IMR-90 (cell line): ENCODE measurements around the gene DPH7. TPM values are rescaled to one million over a fixed set of nuclear protein-coding genes. Genes with fewer than 3 reads are reported as not detected.

Experiments
- ATAC-seq: fragments of 200-7000 bp; cut with Tn5 transposase; 2 replicates; pipeline ENCODE4 v1.9.1; 2020; ENCODE audit warnings: low read depth, mild to moderate bottlenecking, moderate library complexity
- BruUV-seq: library from RNA; stranded (reverse); fragments of 400-500 nt; replicated peaks from 2 replicates; lab custom pipeline; 2021; lab: Mats Ljungman, UMichigan
- CTCF ChIA-PET: fragments of 300-600 bp; formaldehyde crosslinking; extraction: SDS; loops from one replicate; lab custom pipeline; 2021; ENCODE audit warnings: antibody characterized with exemption; lab: Yijun Ruan, JAX
- POLR2A ChIA-PET: fragments of 300-600 bp; sonication (Branson Sonifier 250); formaldehyde crosslinking; loops from one replicate; lab custom pipeline; 2022; ENCODE audit warnings: antibody characterized with exemption; ENCODE audit not compliant: unreplicated experiment; lab: Charles Lee
- DNase-seq: peaks from one replicate; pipeline ENCODE4 v3.0.0; 2013
- H2AFZ ChIP-seq: replicated peaks from 2 replicates; pipeline ENCODE3; 2013; ENCODE audit warnings: low read length, mild to moderate bottlenecking; ENCODE audit not compliant: poor library complexity
- H2AK5ac ChIP-seq: 2 replicates; pipeline ENCODE4 v1.6.1; 2013; ENCODE audit warnings: low read depth, low read length, inconsistent platforms
- H2AK9ac ChIP-seq: replicated peaks from 2 replicates; pipeline ENCODE3; 2013; ENCODE audit warnings: mild to moderate bottlenecking, low read depth, low read length, moderate library complexity; ENCODE audit not compliant: poor library complexity
- H2BK120ac ChIP-seq: 2 replicates; pipeline ENCODE4 v1.6.1; 2013; ENCODE audit warnings: low read depth, low read length, inconsistent platforms
- H2BK15ac ChIP-seq: 3 replicates; pipeline ENCODE4 v1.6.1; 2013; ENCODE audit warnings: low read depth, low read length, inconsistent platforms
- H2BK20ac ChIP-seq: 2 replicates; pipeline ENCODE4 v1.6.1; 2013; ENCODE audit warnings: low read depth, mild to moderate bottlenecking, inconsistent platforms, low read length, moderate library complexity
- H2BK5ac ChIP-seq: 2 replicates; pipeline ENCODE4 v1.6.1; 2013; ENCODE audit warnings: mild to moderate bottlenecking, low read depth, low read length, inconsistent platforms; ENCODE audit not compliant: poor library complexity, severe bottlenecking
- H3K14ac ChIP-seq: replicated peaks from 2 replicates; pipeline ENCODE4 v1.6.1; 2013; ENCODE audit warnings: low read depth, low read length, inconsistent platforms
- H3K18ac ChIP-seq: 2 replicates; pipeline ENCODE4 v1.6.1; 2013; ENCODE audit warnings: low read depth, low read length, control low read depth
- H3K23ac ChIP-seq: 2 replicates; pipeline ENCODE4 v1.6.1; 2013; ENCODE audit warnings: low read depth, low read length, inconsistent platforms
- H3K27ac ChIP-seq: 2 replicates; pipeline ENCODE4 v1.5.1; 2013; ENCODE audit warnings: mild to moderate bottlenecking, control low read depth, low read length; ENCODE audit not compliant: insufficient read depth
- H3K27me3 ChIP-seq: 2 replicates; pipeline ENCODE4 v1.6.1; 2013; ENCODE audit warnings: low read length; ENCODE audit not compliant: control insufficient read depth, insufficient read depth
- H3K36me3 ChIP-seq: 2 replicates; pipeline ENCODE4 v1.6.1; 2013; ENCODE audit warnings: low read length, mixed read lengths; ENCODE audit not compliant: control insufficient read depth, insufficient read depth
- H3K4ac ChIP-seq: 2 replicates; pipeline ENCODE4 v1.6.1; 2013; ENCODE audit warnings: low read depth, low read length, inconsistent platforms
- H3K4me1 ChIP-seq: 2 replicates; pipeline ENCODE4 v1.6.1; 2013; ENCODE audit warnings: low read length, mixed read lengths; ENCODE audit not compliant: control insufficient read depth, insufficient read depth
- H3K4me2 ChIP-seq: 2 replicates; pipeline ENCODE4 v1.6.1; 2013; ENCODE audit warnings: low read depth, mild to moderate bottlenecking, control low read depth, low read length, moderate library complexity
- H3K4me3 ChIP-seq: 2 replicates; pipeline ENCODE4 v1.5.1; 2013; ENCODE audit warnings: low read depth, mild to moderate bottlenecking, control low read depth, low read length, moderate library complexity; ENCODE audit not compliant: insufficient read depth
- H3K56ac ChIP-seq: 2 replicates; pipeline ENCODE4 v1.6.1; 2013; ENCODE audit warnings: low read length, inconsistent platforms; ENCODE audit not compliant: insufficient read depth; ENCODE audit errors: extremely low read depth
- H3K79me1 ChIP-seq, 2 experiments: 2 replicates each; pipeline ENCODE4 v1.6.1; 2013; ENCODE audit warnings: low read length in 2 of 2, inconsistent platforms in 1 of 2, low read depth in 1 of 2
- H3K9ac ChIP-seq: 2 replicates; pipeline ENCODE4 v1.6.1; 2013; ENCODE audit warnings: low read depth, low read length, control low read depth
- H3K9me1 ChIP-seq: 2 replicates; pipeline ENCODE4 v1.6.1; 2013; ENCODE audit warnings: low read length, inconsistent platforms; ENCODE audit not compliant: insufficient read depth
- H3K9me3 ChIP-seq: 2 replicates; pipeline ENCODE4 v1.6.1; 2013; ENCODE audit warnings: low read length; ENCODE audit not compliant: control insufficient read depth, insufficient read depth
- H4K20me1 ChIP-seq: 2 replicates; pipeline ENCODE4 v1.6.1; 2013; ENCODE audit warnings: low read length, inconsistent platforms; ENCODE audit not compliant: insufficient read depth
- H4K5ac ChIP-seq: 2 replicates; pipeline ENCODE4 v1.6.1; 2013; ENCODE audit warnings: mild to moderate bottlenecking, low read depth, low read length, control low read depth
- H4K8ac ChIP-seq, 2 experiments: 2 replicates each; pipeline ENCODE4 v1.6.1; 2013; ENCODE audit warnings: low read depth in 2 of 2, low read length in 2 of 2, control low read depth in 1 of 2, inconsistent platforms in 1 of 2
- H4K91ac ChIP-seq: 2 replicates; pipeline ENCODE4 v1.6.1; 2013; ENCODE audit warnings: low read depth, low read length, inconsistent platforms; ENCODE audit not compliant: insufficient read depth
- CEBPB ChIP-seq: IDR thresholded peaks from 2 replicates; pipeline ENCODE4 v1.6.1; 2012; ENCODE audit warnings: low read depth, low read length, improper control_type of control experiment
- CHD1 ChIP-seq: IDR thresholded peaks from 2 replicates; pipeline ENCODE4 v1.6.1; 2012; ENCODE audit warnings: low read depth, low read length, improper control_type of control experiment
- FOS ChIP-seq: fragments of 150-350 bp; IDR thresholded peaks from 2 replicates; pipeline ENCODE4 v1.6.1; 2016; ENCODE audit warnings: low read depth, low read length
- MAFK ChIP-seq: IDR thresholded peaks from 2 replicates; pipeline ENCODE4 v1.6.1; 2012; ENCODE audit warnings: low read depth, low read length, improper control_type of control experiment
- MAZ ChIP-seq: IDR thresholded peaks from 2 replicates; pipeline ENCODE4 v1.6.1; 2012; ENCODE audit warnings: low read depth, mild to moderate bottlenecking, low read length, improper control_type of control experiment, moderate library complexity, borderline replicate concordance
- MXI1 ChIP-seq: IDR thresholded peaks from 2 replicates; pipeline ENCODE4 v1.6.1; 2012; ENCODE audit warnings: low read depth, mild to moderate bottlenecking, low read length, moderate library complexity, borderline replicate concordance
- NFE2L2 ChIP-seq: fragments of 150-350 bp; IDR thresholded peaks from 2 replicates; pipeline ENCODE4 v1.6.1; 2016; ENCODE audit warnings: low read depth, mild to moderate bottlenecking, low read length
- POLR2A ChIP-seq: IDR thresholded peaks from 2 replicates; pipeline ENCODE4 v1.6.1; 2012; ENCODE audit warnings: mild to moderate bottlenecking, low read depth, low read length
- RAD21 ChIP-seq: IDR thresholded peaks from 2 replicates; pipeline ENCODE4 v1.6.1; 2012; ENCODE audit warnings: low read length, improper control_type of control experiment
- RCOR1 ChIP-seq: IDR thresholded peaks from 2 replicates; pipeline ENCODE4 v1.6.1; 2012; ENCODE audit warnings: mild to moderate bottlenecking, low read length, improper control_type of control experiment; ENCODE audit not compliant: insufficient replicate concordance
- RFX5 ChIP-seq: IDR thresholded peaks from 2 replicates; pipeline ENCODE4 v1.8.0; 2012; ENCODE audit warnings: low read depth, mild to moderate bottlenecking, low read length, moderate library complexity
- SMC3 ChIP-seq: fragments of 150-350 bp; IDR thresholded peaks from 2 replicates; pipeline ENCODE4 v1.6.1; 2016; ENCODE audit warnings: low read depth, mild to moderate bottlenecking, antibody characterized with exemption, low read length, moderate library complexity
- WGBS, 2 experiments: methylation state at CpG; one replicate each; pipeline versions ENCODE4 v1.1.5 to v1.1.7; 2013; ENCODE audit warnings: missing lambda C conversion rate in 2 of 2; ENCODE audit not compliant: insufficient read length in 1 of 2; ENCODE audit errors: extremely low coverage in 2 of 2; 5-methylcytosine and 5-hydroxymethylcytosine counted together
- dilution Hi-C: fragments of 300-500 bp; cut with HindIII; formaldehyde crosslinking; loops from one replicate; pipeline ENCODE4 v1.14.3; 2018; ENCODE audit warnings: low sequenced_read_pairs; ENCODE audit not compliant: unreplicated experiment
- in situ Hi-C: fragments of 300-500 bp; cut with MboI; formaldehyde crosslinking; loops from 3 replicates; pipeline ENCODE4 v1.14.3; 2019; ENCODE audit warnings: low sequenced_read_pairs, inconsistent platforms, mixed read lengths
- intact Hi-C: fragments of 100-400 bp; cut with micrococcal nuclease; formaldehyde crosslinking; loops from 2 replicates; pipeline ENCODE4 v1.10.0; 2022
- polyA plus RNA-seq, 3 experiments: library from polyadenylated mRNA; depleted of rRNA; stranded (reverse); fragments of >200 nt; gene quantifications; 2 replicates each; pipeline ENCODE4 v1.2.3, GENCODE V29; 2012; ENCODE audit warnings: low replicate concordance in 1 of 3
- total RNA-seq: library from RNA; depleted of rRNA; stranded (reverse); fragments of >200 nt; gene quantifications from 2 replicates; pipeline ENCODE4 v1.2.3, GENCODE V29; 2012
- TF ChIP-seq, protein P1 (sequence below): fragments of 150-350 bp; IDR thresholded peaks from 2 replicates; pipeline ENCODE4 v1.6.1; 2016; ENCODE audit warnings: low read depth, mild to moderate bottlenecking, low read length, moderate library complexity, borderline replicate concordance
- TF ChIP-seq, protein P2 (sequence below): conservative IDR thresholded peaks from 2 replicates; pipeline ENCODE4 v1.5.1; 2012; ENCODE audit warnings: mild to moderate bottlenecking, low read depth, low read length, improper control_type of control experiment

The DPH7 gene
- total and polyA plus RNA-seq, 2 of the 4 experiments (the other 2 are of a cell fraction) = 12.5 to 33.7 TPM

DNA sequence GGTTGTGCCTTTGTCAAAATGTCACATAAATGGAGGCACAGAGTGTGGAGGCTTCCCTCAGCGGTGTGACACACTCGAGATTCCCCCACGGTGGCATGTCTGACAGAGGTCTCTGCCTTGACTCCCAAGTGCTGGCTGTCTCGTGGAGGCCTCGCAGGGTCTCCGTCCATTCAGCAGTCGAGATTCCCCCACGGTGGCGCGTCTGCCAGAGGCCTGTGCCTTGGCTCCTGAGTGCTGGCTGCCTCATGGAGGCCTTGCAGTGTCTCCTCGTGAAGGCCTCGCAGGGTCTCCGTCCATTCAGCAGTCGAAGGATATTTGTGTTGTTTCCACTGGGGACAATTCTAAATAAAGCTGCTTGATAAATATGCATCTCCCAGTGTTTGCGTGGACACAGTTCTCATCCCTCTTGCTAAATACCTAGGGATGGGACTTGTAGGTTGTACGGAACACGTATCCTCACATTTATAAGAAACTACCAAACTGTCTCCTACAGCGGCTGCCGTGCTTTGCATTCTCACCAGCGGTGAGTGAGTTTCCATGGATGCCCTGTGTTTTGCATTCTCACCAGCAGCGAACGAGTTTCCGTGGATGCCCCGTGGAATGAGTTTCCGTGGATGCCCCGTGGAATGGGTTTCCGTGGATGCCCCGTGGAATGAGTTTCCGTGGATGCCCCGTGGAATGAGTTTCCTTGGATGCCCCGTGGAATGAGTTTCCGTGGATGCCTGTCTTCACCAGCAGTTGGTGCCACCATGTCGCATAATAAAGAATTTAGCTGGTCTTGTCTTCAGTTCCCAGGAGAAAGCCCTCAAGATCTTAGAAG is 54.4 kb downstream of the DPH7 start:
- H3K14ac ChIP-seq = no peak overlapping the region
- no peak overlapping the region for H3K56ac ChIP-seq
- H3K4ac ChIP-seq = no peak overlapping the region
- H3K4me1 ChIP-seq = no peaks in the 10 kb centered on the region
- DNase-seq (no peak), ATAC-seq (no peak)
- H3K36me3 ChIP-seq = no peaks in the 10 kb centered on the region
- no peaks in the 10 kb centered on the region for H3K79me1 ChIP-seq
- in situ Hi-C loops (no loop called here), dilution Hi-C loops (no loop called here), intact Hi-C loops (no loop called here)
- H4K91ac ChIP-seq = no peak overlapping the region
- no peak overlapping the region for H4K5ac ChIP-seq
- H3K9me3 ChIP-seq = no peaks in the 10 kb centered on the region
- H2BK120ac ChIP-seq = no peak overlapping the region
- H3K27ac ChIP-seq = no peak overlapping the region
- no TSS peak for BruUV-seq
- H2AK9ac ChIP-seq = no peak overlapping the region
- 92% methylated on average over 20 of the region's 33 CpGs; no CpG with 5 or more reads in 1 of the 2 experiments for WGBS, 2 experiments
- H3K9me1 ChIP-seq = no peaks in the 10 kb centered on the region
- ChIA-PET CTCF (no interaction called here), POLR2A (no interaction called here)
- no peak overlapping the region for H2AK5ac ChIP-seq
- H3K18ac ChIP-seq = no peak overlapping the region
- no peak overlapping the region for H3K4me3 ChIP-seq
- H3K27me3 ChIP-seq = peaks cover 3% of the 10 kb centered on the region; the same call in 1 of the 2 replicates
- H2AFZ ChIP-seq = no peak overlapping the region
- no peak overlapping the region for H2BK15ac ChIP-seq
- no peak overlapping the region for H3K9ac ChIP-seq
- no peak overlapping the region for H3K4me2 ChIP-seq
- no peaks in the 10 kb centered on the region for H4K20me1 ChIP-seq
- H4K8ac ChIP-seq = no peak overlapping the region
- H3K23ac ChIP-seq = no peak overlapping the region
- TF ChIP-seq SMC3 (no peak), MXI1 (no peak), CHD1 (no peak), FOS (no peak), RAD21 (no peak), RCOR1 (no peak), CEBPB (no peak), NFE2L2 (no peak), MAFK (no peak), RFX5 (no peak), MAZ (no peak), POLR2A (no peak)
- TF ChIP-seq, protein P1, sequence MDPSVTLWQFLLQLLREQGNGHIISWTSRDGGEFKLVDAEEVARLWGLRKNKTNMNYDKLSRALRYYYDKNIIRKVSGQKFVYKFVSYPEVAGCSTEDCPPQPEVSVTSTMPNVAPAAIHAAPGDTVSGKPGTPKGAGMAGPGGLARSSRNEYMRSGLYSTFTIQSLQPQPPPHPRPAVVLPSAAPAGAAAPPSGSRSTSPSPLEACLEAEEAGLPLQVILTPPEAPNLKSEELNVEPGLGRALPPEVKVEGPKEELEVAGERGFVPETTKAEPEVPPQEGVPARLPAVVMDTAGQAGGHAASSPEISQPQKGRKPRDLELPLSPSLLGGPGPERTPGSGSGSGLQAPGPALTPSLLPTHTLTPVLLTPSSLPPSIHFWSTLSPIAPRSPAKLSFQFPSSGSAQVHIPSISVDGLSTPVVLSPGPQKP = no peak
- TF ChIP-seq, protein P2, sequence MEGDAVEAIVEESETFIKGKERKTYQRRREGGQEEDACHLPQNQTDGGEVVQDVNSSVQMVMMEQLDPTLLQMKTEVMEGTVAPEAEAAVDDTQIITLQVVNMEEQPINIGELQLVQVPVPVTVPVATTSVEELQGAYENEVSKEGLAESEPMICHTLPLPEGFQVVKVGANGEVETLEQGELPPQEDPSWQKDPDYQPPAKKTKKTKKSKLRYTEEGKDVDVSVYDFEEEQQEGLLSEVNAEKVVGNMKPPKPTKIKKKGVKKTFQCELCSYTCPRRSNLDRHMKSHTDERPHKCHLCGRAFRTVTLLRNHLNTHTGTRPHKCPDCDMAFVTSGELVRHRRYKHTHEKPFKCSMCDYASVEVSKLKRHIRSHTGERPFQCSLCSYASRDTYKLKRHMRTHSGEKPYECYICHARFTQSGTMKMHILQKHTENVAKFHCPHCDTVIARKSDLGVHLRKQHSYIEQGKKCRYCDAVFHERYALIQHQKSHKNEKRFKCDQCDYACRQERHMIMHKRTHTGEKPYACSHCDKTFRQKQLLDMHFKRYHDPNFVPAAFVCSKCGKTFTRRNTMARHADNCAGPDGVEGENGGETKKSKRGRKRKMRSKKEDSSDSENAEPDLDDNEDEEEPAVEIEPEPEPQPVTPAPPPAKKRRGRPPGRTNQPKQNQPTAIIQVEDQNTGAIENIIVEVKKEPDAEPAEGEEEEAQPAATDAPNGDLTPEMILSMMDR = no peak
- no peak overlapping the region for H2BK5ac ChIP-seq
- no peak overlapping the region for H2BK20ac ChIP-seq
